ENCODE data around the gene FERMT3.
"Not testable (repeated sequence)": the region's sequence is repeated elsewhere in the genome, so short reads cannot be mapped to it uniquely, and the experiment has no call there.

FERMT3 gene

GRCh38 chr11:64206457-64207255 lies at the start of gene FERMT3:
Gene FERMT3 (plus strand): TSS chr11:64206721. CDS start chr11:64207365, 644 bp downstream.
- peak; percentile 80 for DNase-seq (ENCODE audit: low spot score)

- peak; percentile 46 for DNase-seq (ENCODE audit: low spot score)
These were observed 48.7 kb upstream of the FERMT3 start for GRCh38 chr11:64157631-64158394.

GRCh38 chr11:64161037-64161436 lies 45.5 kb upstream of the FERMT3 start:
- no peak for DNase-seq (ENCODE audit: low spot score)

- DNase-seq (ENCODE audit: low spot score) = not testable (repeated sequence)
These were observed 43.8 kb upstream of the FERMT3 start for GRCh38 chr11:64162769-64163168.

- no peak for DNase-seq (ENCODE audit: low spot score)
These were observed 42.6 kb upstream of the FERMT3 start for GRCh38 chr11:64163951-64164350.

- DNase-seq (ENCODE audit: low spot score) = no peak
These were observed 41.9 kb upstream of the FERMT3 start for GRCh38 chr11:64164392-64165312.

- no peak for DNase-seq (ENCODE audit: low spot score)
These were observed 41.1 kb upstream of the FERMT3 start for GRCh38 chr11:64165481-64165841.

GRCh38 chr11:64165842-64166635 lies 40.5 kb upstream of the FERMT3 start, which contains the start of gene MACROD1:
Gene MACROD1 (minus strand): TSS chr11:64166113. CDS start chr11:64165994, 119 bp downstream.
- peak; percentile 74 for DNase-seq (ENCODE audit: low spot score)

- no peak for DNase-seq (ENCODE audit: low spot score)
These were observed 36.1 kb upstream of the FERMT3 start for GRCh38 chr11:64170419-64170818.

GRCh38 chr11:64173616-64174355 lies 32.7 kb upstream of the FERMT3 start:
- DNase-seq (ENCODE audit: low spot score) = no peak

- no peak for DNase-seq (ENCODE audit: low spot score)
These were observed 29.8 kb upstream of the FERMT3 start for GRCh38 chr11:64176751-64177150.

GRCh38 chr11:64178203-64178602 lies 28.3 kb upstream of the FERMT3 start:
- no peak for DNase-seq (ENCODE audit: low spot score)

- no peak for DNase-seq (ENCODE audit: low spot score)
These were observed 27.4 kb upstream of the FERMT3 start for GRCh38 chr11:64178951-64179639.

GRCh38 chr11:64180891-64181290 lies 25.6 kb upstream of the FERMT3 start:
- DNase-seq (ENCODE audit: low spot score) = no peak

- peak; percentile 58 for DNase-seq (ENCODE audit: low spot score)
These were observed 24.8 kb upstream of the FERMT3 start for GRCh38 chr11:64181506-64182411.

- DNase-seq (ENCODE audit: low spot score) = no peak
These were observed 22.6 kb upstream of the FERMT3 start for GRCh38 chr11:64183890-64184289.

GRCh38 chr11:64185175-64185692 lies 21.3 kb upstream of the FERMT3 start:
- DNase-seq (ENCODE audit: low spot score) = no peak

GRCh38 chr11:64185693-64186491 lies 20.6 kb upstream of the FERMT3 start, which contains the start of gene STIP1:
Gene STIP1 (plus strand): TSS chr11:64186171. CDS start chr11:64186262, 91 bp downstream.
- peak; percentile 100 for DNase-seq (ENCODE audit: low spot score)

Data from hematopoietic multipotent progenitor cell treated with erythropoietin and hydrocortisone succinate and interleukin-3 and kit ligand, for 15 days (in vitro differentiated cells).